Stimulated activated CD8-positive, alpha-beta memory T cell treated with anti-CD3 and anti-CD28 coated beads, Interleukin-4, amount 100 ng/mL, for 48 hours (primary cell): ENCODE results near the gene RAB37.

Source experiments
- DNase-seq: peaks from one replicate; pipeline ENCODE4 v3.0.0-alpha.2; 2020

Gene RAB37

GRCh38 chr17:74728702-74729075, 8.4 kb upstream of the RAB37 start:
- no peak for DNase-seq

- no peak for DNase-seq
These were observed 7.7 kb upstream of the RAB37 start for GRCh38 chr17:74729368-74729767.

- DNase-seq = no peak
These were observed 7.2 kb upstream of the RAB37 start for GRCh38 chr17:74729866-74730265.

- DNase-seq = peak; percentile 63
These were observed 6.3 kb upstream of the RAB37 start for GRCh38 chr17:74730491-74731346.

- DNase-seq = no peak
These were observed 5.8 kb upstream of the RAB37 start for GRCh38 chr17:74731347-74731605.

GRCh38 chr17:74732042-74732867, 4.8 kb upstream of the RAB37 start:
- DNase-seq = no peak

- DNase-seq = no peak
These were observed 3.5 kb upstream of the RAB37 start for GRCh38 chr17:74733365-74734122.

- no peak for DNase-seq
These were observed 2.8 kb upstream of the RAB37 start for GRCh38 chr17:74734256-74734655.

- DNase-seq = peak; percentile 66
These were observed 419 bp downstream of the RAB37 start for GRCh38 chr17:74737299-74738050.

GRCh38 chr17:74738051-74738996, 1.3 kb downstream of the RAB37 start:
- DNase-seq = peak; percentile 84

- no peak for DNase-seq
These were observed 2.3 kb downstream of the RAB37 start for GRCh38 chr17:74739227-74739831.

GRCh38 chr17:74740173-74740572, 3.1 kb downstream of the RAB37 start:
- DNase-seq = no peak

- DNase-seq = no peak
These were observed 3.8 kb downstream of the RAB37 start for GRCh38 chr17:74740641-74741387.

- peak; percentile 64 for DNase-seq
These were observed 5.1 kb downstream of the RAB37 start for GRCh38 chr17:74742153-74742515.

- DNase-seq = no peak
These were observed 6.0 kb downstream of the RAB37 start for GRCh38 chr17:74742978-74743545.

- no peak for DNase-seq
These were observed 6.7 kb downstream of the RAB37 start for GRCh38 chr17:74743755-74744154.

GRCh38 chr17:74744349-74744713, 7.3 kb downstream of the RAB37 start:
- DNase-seq = no peak

- DNase-seq = peak; percentile 96
These were observed 7.9 kb downstream of the RAB37 start for GRCh38 chr17:74744714-74745547.

GRCh38 chr17:74745548-74746177, 8.6 kb downstream of the RAB37 start:
- no peak for DNase-seq
